H1 (cell line): Measurements from ENCODE around the gene MLN. TPM values are rescaled to one million over a fixed set of nuclear protein-coding genes. Genes with fewer than 3 reads are reported as not detected.

Source experiments
- CTCF ChIA-PET: fragments of 300-600 bp; sonication (Branson Sonifier 250); formaldehyde crosslinking; loops from one replicate; lab custom pipeline; 2021; ENCODE audit not compliant: partially characterized antibody; lab: Charles Lee
- POLR2A ChIA-PET: fragments of 300-600 bp; sonication (Branson Sonifier 250); formaldehyde crosslinking; loops from one replicate; lab custom pipeline; 2021; ENCODE audit warnings: inconsistent platforms; ENCODE audit not compliant: partially characterized antibody; lab: Charles Lee
- DNase-seq, 2 experiments: peaks; one replicate each; pipeline versions ENCODE4 v3.0.0 to v3.0.0-alpha.2; 2010 to 2022; ENCODE audit warnings: low spot score in 2 of 2, low read depth in 1 of 2, mixed read lengths in 1 of 2
- FAIRE-seq: peaks from 2 replicates; lab custom pipeline; 2011; peaks lifted over from hg19 to GRCh38; lab: Jason Lieb, UNC
- H2AFZ ChIP-seq: 2 replicates; pipeline ENCODE4 v1.8.1; 2012; ENCODE audit warnings: low read length, inconsistent platforms
- H2AK5ac ChIP-seq: 2 replicates; pipeline ENCODE4 v1.6.1; 2013; ENCODE audit warnings: low read depth, low read length
- H2BK120ac ChIP-seq: replicated peaks from 2 replicates; pipeline ENCODE3; 2013; ENCODE audit warnings: low read depth, low read length, inconsistent platforms
- H2BK12ac ChIP-seq: 2 replicates; pipeline ENCODE4 v1.6.1; 2013; ENCODE audit warnings: low read depth, low read length
- H2BK15ac ChIP-seq: 2 replicates; pipeline ENCODE4 v1.6.1; 2013; ENCODE audit warnings: low read length
- H2BK20ac ChIP-seq: 2 replicates; pipeline ENCODE4 v1.6.1; 2013; ENCODE audit warnings: low read length
- H2BK5ac ChIP-seq: 2 replicates; pipeline ENCODE4 v1.6.1; 2013; ENCODE audit warnings: low read depth, low read length
- H3K14ac ChIP-seq: 2 replicates; pipeline ENCODE4 v1.6.1; 2013; ENCODE audit warnings: inconsistent platforms; ENCODE audit not compliant: insufficient read length
- H3K18ac ChIP-seq: 2 replicates; pipeline ENCODE4 v1.6.1; 2013; ENCODE audit warnings: low read length; ENCODE audit errors: extremely low read depth
- H3K23ac ChIP-seq: 2 replicates; pipeline ENCODE4 v1.6.1; 2013; ENCODE audit warnings: inconsistent platforms; ENCODE audit not compliant: insufficient read length
- H3K23me2 ChIP-seq: 2 replicates; pipeline ENCODE4 v1.6.1; 2013; ENCODE audit warnings: low read depth, low read length
- H3K27ac ChIP-seq: 2 replicates; pipeline ENCODE4 v1.6.1; 2011; ENCODE audit warnings: low read depth, low read length, inconsistent platforms
- H3K27me3 ChIP-seq, 4 experiments: replicated peaks in 1 of 4; 1 replicate in 1 of 4; 2 replicates in 3 of 4; pipeline versions ENCODE4 v1.6.1 to v1.8.1; 2011 to 2013; ENCODE audit warnings: low read length in 3 of 4, mild to moderate bottlenecking in 3 of 4, inconsistent platforms in 2 of 4, mixed read lengths in 2 of 4, moderate library complexity in 1 of 4; ENCODE audit not compliant: control insufficient read depth in 3 of 4, insufficient read depth in 3 of 4; ENCODE audit errors: extremely low read depth in 1 of 4
- H3K36me3 ChIP-seq, 4 experiments: 2 replicates each; pipeline versions ENCODE4 v1.6.1 to v1.8.1; 2011 to 2013; ENCODE audit warnings: mild to moderate bottlenecking in 4 of 4, low read length in 3 of 4, moderate library complexity in 2 of 4, control low read depth in 1 of 4, inconsistent platforms in 1 of 4; ENCODE audit not compliant: insufficient read depth in 4 of 4, control insufficient read depth in 2 of 4
- H3K4ac ChIP-seq: replicated peaks from 2 replicates; pipeline ENCODE3; 2013; ENCODE audit warnings: low read length, low read depth, mixed read lengths, inconsistent platforms; ENCODE audit not compliant: insufficient read length
- H3K4me1 ChIP-seq, 4 experiments: replicated peaks in 1 of 4; 1 replicate in 1 of 4; 2 replicates in 3 of 4; pipeline versions ENCODE4 v1.6.1 to v1.8.1; 2011 to 2013; ENCODE audit warnings: low read length in 3 of 4, inconsistent platforms in 2 of 4, mixed read lengths in 1 of 4; ENCODE audit not compliant: insufficient read depth in 4 of 4, control insufficient read depth in 3 of 4
- H3K4me2 ChIP-seq, 2 experiments: 2 replicates each; pipeline versions ENCODE4 v1.6.1 to v1.8.1; 2011 to 2013; ENCODE audit warnings: low read depth in 2 of 2, low read length in 2 of 2, control low read depth in 1 of 2, inconsistent platforms in 1 of 2, mild to moderate bottlenecking in 1 of 2; ENCODE audit not compliant: insufficient read depth in 1 of 2
- H3K4me3 ChIP-seq, 4 experiments: fragments of 200-600, 300-600 bp in 1 of 4; sonication (generic), shearing (Covaris generic), sonication (Bioruptor Twin) in 1 of 4; 2 replicates each; pipeline versions ENCODE4 v1.5.1 to v1.8.1; 2011 to 2016; ENCODE audit warnings: low read length in 4 of 4, low read depth in 3 of 4, control low read depth in 2 of 4, inconsistent platforms in 2 of 4, mild to moderate bottlenecking in 2 of 4, mixed read lengths in 1 of 4, moderate library complexity in 1 of 4; ENCODE audit not compliant: insufficient read depth in 2 of 4; ENCODE audit errors: extremely low read depth in 1 of 4
- H3K56ac ChIP-seq: replicated peaks from 2 replicates; pipeline ENCODE3; 2013; ENCODE audit warnings: low read depth, mild to moderate bottlenecking, mixed read lengths, low read length, inconsistent platforms; ENCODE audit not compliant: insufficient read length
- H3K79me1 ChIP-seq: 2 replicates; pipeline ENCODE4 v1.6.1; 2013; ENCODE audit warnings: low read depth, low read length, control low read depth
- H3K79me2 ChIP-seq, 2 experiments: 2 replicates each; pipeline versions ENCODE4 v1.6.1 to v1.8.1; 2012 to 2013; ENCODE audit warnings: low read length in 2 of 2, mild to moderate bottlenecking in 2 of 2, inconsistent platforms in 1 of 2; ENCODE audit not compliant: insufficient read depth in 2 of 2, control insufficient read depth in 1 of 2
- H3K9ac ChIP-seq, 4 experiments: replicated peaks in 1 of 4; 1 replicate in 1 of 4; 2 replicates in 3 of 4; pipeline versions ENCODE4 v1.6.1 to v1.8.1; 2011 to 2013; ENCODE audit warnings: low read depth in 3 of 4, low read length in 3 of 4, control low read depth in 2 of 4, mild to moderate bottlenecking in 2 of 4, moderate library complexity in 2 of 4, inconsistent platforms in 1 of 4; ENCODE audit errors: extremely low read depth in 1 of 4
- H3K9me3 ChIP-seq, 2 experiments: 2 replicates each; pipeline versions ENCODE4 v1.6.1 to v1.8.1; 2012 to 2013; ENCODE audit warnings: mild to moderate bottlenecking in 2 of 2, moderate library complexity in 2 of 2, control low read depth in 1 of 2, inconsistent platforms in 1 of 2, low read depth in 1 of 2, low read length in 1 of 2, mixed read lengths in 1 of 2; ENCODE audit not compliant: insufficient read depth in 2 of 2
- H4K20me1 ChIP-seq, 2 experiments: replicated peaks in 1 of 2; 2 replicates each; pipeline versions ENCODE3 to v1.8.1; 2011 to 2013; ENCODE audit warnings: inconsistent platforms in 2 of 2, low read length in 2 of 2, mild to moderate bottlenecking in 1 of 2; ENCODE audit not compliant: insufficient read depth in 2 of 2, control insufficient read depth in 1 of 2
- H4K5ac ChIP-seq: 2 replicates; pipeline ENCODE4 v1.6.1; 2013; ENCODE audit warnings: low read length, low read depth, mixed read lengths, inconsistent platforms; ENCODE audit not compliant: insufficient read length
- H4K8ac ChIP-seq: 2 replicates; pipeline ENCODE4 v1.8.0; 2013; ENCODE audit warnings: mild to moderate bottlenecking, moderate library complexity, low read length, inconsistent platforms; ENCODE audit not compliant: insufficient read depth; ENCODE audit errors: extremely low read depth
- H4K91ac ChIP-seq: replicated peaks from 2 replicates; pipeline ENCODE3; 2013; ENCODE audit warnings: low read length, mixed read lengths, inconsistent platforms; ENCODE audit not compliant: insufficient read length
- ASH2L ChIP-seq: fragments of 200-600, 300-600 bp; sonication (generic); IDR thresholded peaks from one replicate; pipeline ENCODE4 v1.7.1; 2017; ENCODE audit warnings: low read length
- BCL11A ChIP-seq, 2 experiments: IDR thresholded peaks; one replicate each; pipeline ENCODE4 v1.6.1; 2011; ENCODE audit warnings: low read depth in 2 of 2, low read length in 2 of 2, mild to moderate bottlenecking in 2 of 2
- CREB1 ChIP-seq: IDR thresholded peaks from 2 replicates; pipeline ENCODE4 v1.6.1; 2012; ENCODE audit warnings: inconsistent platforms
- CTBP2 ChIP-seq: IDR thresholded peaks from 2 replicates; pipeline ENCODE4 v1.7.0; 2011; ENCODE audit warnings: borderline replicate concordance, mild to moderate bottlenecking, moderate library complexity, mixed read lengths, low read length; ENCODE audit not compliant: insufficient read depth, insufficient read length
- HDAC2 ChIP-seq, 2 experiments: fragments of 300-600 bp in 1 of 2; sonication (generic) in 1 of 2; IDR thresholded peaks; 2 replicates each; pipeline ENCODE4 v1.6.1; 2011 to 2012; ENCODE audit warnings: low read depth in 2 of 2, low read length in 2 of 2, mild to moderate bottlenecking in 2 of 2, moderate library complexity in 2 of 2, borderline replicate concordance in 1 of 2, inconsistent platforms in 1 of 2
- JUND ChIP-seq: IDR thresholded peaks from 2 replicates; pipeline ENCODE4 v1.6.1; 2011; ENCODE audit warnings: mild to moderate bottlenecking, improper control_type of control experiment, low read length
- KDM4A ChIP-seq: IDR thresholded peaks from one replicate; pipeline ENCODE4 v1.7.1; 2012; ENCODE audit warnings: low read depth, mild to moderate bottlenecking, moderate library complexity, low read length, inconsistent platforms; ENCODE audit not compliant: severe bottlenecking
- RBBP5 ChIP-seq: IDR thresholded peaks from 2 replicates; pipeline ENCODE4 v1.7.1; 2012; ENCODE audit warnings: low read depth, mild to moderate bottlenecking, inconsistent platforms, low read length, moderate library complexity, borderline replicate concordance
- SP2 ChIP-seq: IDR thresholded peaks from 2 replicates; pipeline ENCODE4 v1.6.1; 2012; ENCODE audit warnings: mild to moderate bottlenecking, low read length, inconsistent platforms
- WGBS, 2 experiments: shearing (Covaris generic) in 1 of 2; methylation state at CpG; one replicate each; pipeline versions ENCODE4 v1.1.6 to v1.1.7; 2013 to 2015; ENCODE audit warnings: low lambda C conversion rate in 2 of 2, mixed read lengths in 2 of 2, inconsistent platforms in 1 of 2, low coverage in 1 of 2, missing lambda C conversion rate in 1 of 2; ENCODE audit not compliant: insufficient replicate concordance in 2 of 2, insufficient coverage in 1 of 2, insufficient read length in 1 of 2; ENCODE audit errors: extremely low coverage in 1 of 2, missing lambda C conversion rate in 1 of 2; 5-methylcytosine and 5-hydroxymethylcytosine counted together
- polyA plus RNA-seq, 7 experiments: library from polyadenylated mRNA; depleted of rRNA in 3 of 7; stranded (reverse) in 5 of 7; unstranded in 2 of 7; fragments of >200 nt in 5 of 7; fragments of 200-250 nt in 2 of 7; gene quantifications; 1 replicate in 5 of 7; 2 replicates in 1 of 7; 4 replicates in 1 of 7; pipeline versions ENCODE4 v1.2.1 to v1.2.3, GENCODE V29; 2011 to 2013; ENCODE audit warnings: missing spikeins in 2 of 7, mixed read lengths in 2 of 7
- total RNA-seq: library from RNA; stranded (reverse); fragmentation: NEBNext Ultra II Directional; extraction: Animal tissue kit (Norgen Biotek cat#: 25700); gene quantifications from 2 replicates; pipeline ENCODE4 v1.2.1, GENCODE V29; 2021

Gene MLN
- total and polyA plus RNA-seq, 2 of the 8 experiments (the other 6 are each of a cell fraction or from before 2014, with no cell fraction given): not detected

- H3K4me1 ChIP-seq: peaks cover 0 to 8% (median 3%) of the 10 kb centered on the region in 4 experiments; a peak in 4 of 7 replicates
- no peak overlapping the region for H2BK12ac ChIP-seq
- no peak overlapping the region for H4K5ac ChIP-seq
- no peaks in the 10 kb centered on the region for H3K9me3 ChIP-seq
- no peaks in the 10 kb centered on the region for H3K79me1 ChIP-seq
- ChIA-PET POLR2A (interaction anchor here (0.6 to 2.1 kb wide), 3 partner anchors 9 to 15 kb away, joined by 3 to 7 read pairs (median 4); partner anchors contain the start of gene IP6K3), CTCF (interaction anchor here (1.0 to 12.1 kb wide), 4 partner anchors 7 to 204 kb away, joined by 3 to 171 read pairs (median 80); partner anchors contain the start of gene IP6K3)
- H3K9ac ChIP-seq: no peak overlapping the region
- no peak for DNase-seq
- no peak overlapping the region; the same call in 1 of the 2 replicates for H4K8ac ChIP-seq
- H3K14ac ChIP-seq: no peak overlapping the region
- TF ChIP-seq KDM4A (no peak), HDAC2 (IDR thresholded peaks at IDR 0.05; ENCODE audit: borderline replicate concordance in 1 of 2, low read depth in 2 of 2, low read length in 2 of 2) (no peak), JUND (no peak), SP2 (no peak), CTBP2 (no peak), RBBP5 (no peak), ASH2L (no peak), CREB1 (no peak), BCL11A (IDR thresholded peaks at IDR 0.05; ENCODE audit: low read depth in 2 of 2, low read length in 2 of 2) (no peak)
- WGBS, 2 experiments: 83% methylated on average over 13 of the region's 13 CpGs; no CpG with 5 or more reads in 1 of the 2 experiments
- no peaks in the 10 kb centered on the region for H3K36me3 ChIP-seq
- no peak overlapping the region for H2BK15ac ChIP-seq
- no peak overlapping the region for H3K27ac ChIP-seq
- peak overlapping the region; percentile 18 for H4K91ac ChIP-seq
- H4K20me1 ChIP-seq: no peaks in the 10 kb centered on the region
- peak overlapping the region; percentile 35; the same call in 1 of the 2 replicates for H2BK5ac ChIP-seq
- no peaks in the 10 kb centered on the region for H3K79me2 ChIP-seq
- no peak overlapping the region for H2BK20ac ChIP-seq
- H3K23ac ChIP-seq: no peak overlapping the region
- no peak for FAIRE-seq
- no peak overlapping the region for H3K4ac ChIP-seq
- no peak overlapping the region for H2AK5ac ChIP-seq
- H3K4me3 ChIP-seq: no peak overlapping the region
- H3K23me2 ChIP-seq: no peaks in the 10 kb centered on the region
- no peak overlapping the region for H3K18ac ChIP-seq
- no peak overlapping the region for H3K4me2 ChIP-seq
- no peaks in the 10 kb centered on the region for H3K27me3 ChIP-seq
- no peak overlapping the region for H2BK120ac ChIP-seq
- no peak overlapping the region for H2AFZ ChIP-seq
- no peak overlapping the region for H3K56ac ChIP-seq
Observed at GRCh38 chr6:33755070-33755869, 48.5 kb downstream of the MLN start.
